IMR-90 (cell line): ENCODE results near the gene IP6K3. TPM values are rescaled to one million over a fixed set of nuclear protein-coding genes. Genes with fewer than 3 reads are reported as not detected.

Experiments
- ATAC-seq: fragments of 200-7000 bp; cut with Tn5 transposase; 2 replicates; pipeline ENCODE4 v1.9.1; 2020; ENCODE audit warnings: low read depth, mild to moderate bottlenecking, moderate library complexity
- BruUV-seq: library from RNA; stranded (reverse); fragments of 400-500 nt; replicated peaks from 2 replicates; lab custom pipeline; 2021; lab: Mats Ljungman, UMichigan
- CTCF ChIA-PET: fragments of 300-600 bp; formaldehyde crosslinking; extraction: SDS; loops from one replicate; lab custom pipeline; 2021; ENCODE audit warnings: antibody characterized with exemption; lab: Yijun Ruan, JAX
- POLR2A ChIA-PET: fragments of 300-600 bp; sonication (Branson Sonifier 250); formaldehyde crosslinking; loops from one replicate; lab custom pipeline; 2022; ENCODE audit warnings: antibody characterized with exemption; ENCODE audit not compliant: unreplicated experiment; lab: Charles Lee
- DNase-seq: peaks from one replicate; pipeline ENCODE4 v3.0.0; 2013
- H2AFZ ChIP-seq: replicated peaks from 2 replicates; pipeline ENCODE3; 2013; ENCODE audit warnings: low read length, mild to moderate bottlenecking; ENCODE audit not compliant: poor library complexity
- H2AK5ac ChIP-seq: 2 replicates; pipeline ENCODE4 v1.6.1; 2013; ENCODE audit warnings: low read depth, low read length, inconsistent platforms
- H2AK9ac ChIP-seq: replicated peaks from 2 replicates; pipeline ENCODE3; 2013; ENCODE audit warnings: mild to moderate bottlenecking, low read depth, low read length, moderate library complexity; ENCODE audit not compliant: poor library complexity
- H2BK120ac ChIP-seq: 2 replicates; pipeline ENCODE4 v1.6.1; 2013; ENCODE audit warnings: low read depth, low read length, inconsistent platforms
- H2BK15ac ChIP-seq: 3 replicates; pipeline ENCODE4 v1.6.1; 2013; ENCODE audit warnings: low read depth, low read length, inconsistent platforms
- H2BK20ac ChIP-seq: 2 replicates; pipeline ENCODE4 v1.6.1; 2013; ENCODE audit warnings: low read depth, mild to moderate bottlenecking, inconsistent platforms, low read length, moderate library complexity
- H2BK5ac ChIP-seq: 2 replicates; pipeline ENCODE4 v1.6.1; 2013; ENCODE audit warnings: mild to moderate bottlenecking, low read depth, low read length, inconsistent platforms; ENCODE audit not compliant: poor library complexity, severe bottlenecking
- H3K14ac ChIP-seq: replicated peaks from 2 replicates; pipeline ENCODE4 v1.6.1; 2013; ENCODE audit warnings: low read depth, low read length, inconsistent platforms
- H3K18ac ChIP-seq: 2 replicates; pipeline ENCODE4 v1.6.1; 2013; ENCODE audit warnings: low read depth, low read length, control low read depth
- H3K23ac ChIP-seq: 2 replicates; pipeline ENCODE4 v1.6.1; 2013; ENCODE audit warnings: low read depth, low read length, inconsistent platforms
- H3K27ac ChIP-seq: 2 replicates; pipeline ENCODE4 v1.5.1; 2013; ENCODE audit warnings: mild to moderate bottlenecking, control low read depth, low read length; ENCODE audit not compliant: insufficient read depth
- H3K27me3 ChIP-seq: 2 replicates; pipeline ENCODE4 v1.6.1; 2013; ENCODE audit warnings: low read length; ENCODE audit not compliant: control insufficient read depth, insufficient read depth
- H3K36me3 ChIP-seq: 2 replicates; pipeline ENCODE4 v1.6.1; 2013; ENCODE audit warnings: low read length, mixed read lengths; ENCODE audit not compliant: control insufficient read depth, insufficient read depth
- H3K4ac ChIP-seq: 2 replicates; pipeline ENCODE4 v1.6.1; 2013; ENCODE audit warnings: low read depth, low read length, inconsistent platforms
- H3K4me1 ChIP-seq: 2 replicates; pipeline ENCODE4 v1.6.1; 2013; ENCODE audit warnings: low read length, mixed read lengths; ENCODE audit not compliant: control insufficient read depth, insufficient read depth
- H3K4me2 ChIP-seq: 2 replicates; pipeline ENCODE4 v1.6.1; 2013; ENCODE audit warnings: low read depth, mild to moderate bottlenecking, control low read depth, low read length, moderate library complexity
- H3K4me3 ChIP-seq: 2 replicates; pipeline ENCODE4 v1.5.1; 2013; ENCODE audit warnings: low read depth, mild to moderate bottlenecking, control low read depth, low read length, moderate library complexity; ENCODE audit not compliant: insufficient read depth
- H3K56ac ChIP-seq: 2 replicates; pipeline ENCODE4 v1.6.1; 2013; ENCODE audit warnings: low read length, inconsistent platforms; ENCODE audit not compliant: insufficient read depth; ENCODE audit errors: extremely low read depth
- H3K79me1 ChIP-seq, 2 experiments: 2 replicates each; pipeline ENCODE4 v1.6.1; 2013; ENCODE audit warnings: low read length in 2 of 2, inconsistent platforms in 1 of 2, low read depth in 1 of 2
- H3K9ac ChIP-seq: 2 replicates; pipeline ENCODE4 v1.6.1; 2013; ENCODE audit warnings: low read depth, low read length, control low read depth
- H3K9me1 ChIP-seq: 2 replicates; pipeline ENCODE4 v1.6.1; 2013; ENCODE audit warnings: low read length, inconsistent platforms; ENCODE audit not compliant: insufficient read depth
- H3K9me3 ChIP-seq: 2 replicates; pipeline ENCODE4 v1.6.1; 2013; ENCODE audit warnings: low read length; ENCODE audit not compliant: control insufficient read depth, insufficient read depth
- H4K20me1 ChIP-seq: 2 replicates; pipeline ENCODE4 v1.6.1; 2013; ENCODE audit warnings: low read length, inconsistent platforms; ENCODE audit not compliant: insufficient read depth
- H4K5ac ChIP-seq: 2 replicates; pipeline ENCODE4 v1.6.1; 2013; ENCODE audit warnings: mild to moderate bottlenecking, low read depth, low read length, control low read depth
- H4K8ac ChIP-seq, 2 experiments: 2 replicates each; pipeline ENCODE4 v1.6.1; 2013; ENCODE audit warnings: low read depth in 2 of 2, low read length in 2 of 2, control low read depth in 1 of 2, inconsistent platforms in 1 of 2
- H4K91ac ChIP-seq: 2 replicates; pipeline ENCODE4 v1.6.1; 2013; ENCODE audit warnings: low read depth, low read length, inconsistent platforms; ENCODE audit not compliant: insufficient read depth
- MAFK ChIP-seq: IDR thresholded peaks from 2 replicates; pipeline ENCODE4 v1.6.1; 2012; ENCODE audit warnings: low read depth, low read length, improper control_type of control experiment
- WGBS, 2 experiments: methylation state at CpG; one replicate each; pipeline versions ENCODE4 v1.1.5 to v1.1.7; 2013; ENCODE audit warnings: missing lambda C conversion rate in 2 of 2; ENCODE audit not compliant: insufficient read length in 1 of 2; ENCODE audit errors: extremely low coverage in 2 of 2; 5-methylcytosine and 5-hydroxymethylcytosine counted together
- dilution Hi-C: fragments of 300-500 bp; cut with HindIII; formaldehyde crosslinking; loops from one replicate; pipeline ENCODE4 v1.14.3; 2018; ENCODE audit warnings: low sequenced_read_pairs; ENCODE audit not compliant: unreplicated experiment
- in situ Hi-C: fragments of 300-500 bp; cut with MboI; formaldehyde crosslinking; loops from 3 replicates; pipeline ENCODE4 v1.14.3; 2019; ENCODE audit warnings: low sequenced_read_pairs, inconsistent platforms, mixed read lengths
- intact Hi-C: fragments of 100-400 bp; cut with micrococcal nuclease; formaldehyde crosslinking; loops from 2 replicates; pipeline ENCODE4 v1.10.0; 2022
- polyA plus RNA-seq, 3 experiments: library from polyadenylated mRNA; depleted of rRNA; stranded (reverse); fragments of >200 nt; gene quantifications; 2 replicates each; pipeline ENCODE4 v1.2.3, GENCODE V29; 2012; ENCODE audit warnings: low replicate concordance in 1 of 3
- total RNA-seq: library from RNA; depleted of rRNA; stranded (reverse); fragments of >200 nt; gene quantifications from 2 replicates; pipeline ENCODE4 v1.2.3, GENCODE V29; 2012
- TF ChIP-seq, protein P1 (sequence below): fragments of 150-350 bp; IDR thresholded peaks from 2 replicates; pipeline ENCODE4 v1.6.1; 2017; ENCODE audit warnings: mild to moderate bottlenecking, antibody characterized with exemption, low read length, low read depth

Gene IP6K3
- total and polyA plus RNA-seq, 2 of the 4 experiments (the other 2 are of a cell fraction) = 0.18 to 0.51 TPM

DNA sequence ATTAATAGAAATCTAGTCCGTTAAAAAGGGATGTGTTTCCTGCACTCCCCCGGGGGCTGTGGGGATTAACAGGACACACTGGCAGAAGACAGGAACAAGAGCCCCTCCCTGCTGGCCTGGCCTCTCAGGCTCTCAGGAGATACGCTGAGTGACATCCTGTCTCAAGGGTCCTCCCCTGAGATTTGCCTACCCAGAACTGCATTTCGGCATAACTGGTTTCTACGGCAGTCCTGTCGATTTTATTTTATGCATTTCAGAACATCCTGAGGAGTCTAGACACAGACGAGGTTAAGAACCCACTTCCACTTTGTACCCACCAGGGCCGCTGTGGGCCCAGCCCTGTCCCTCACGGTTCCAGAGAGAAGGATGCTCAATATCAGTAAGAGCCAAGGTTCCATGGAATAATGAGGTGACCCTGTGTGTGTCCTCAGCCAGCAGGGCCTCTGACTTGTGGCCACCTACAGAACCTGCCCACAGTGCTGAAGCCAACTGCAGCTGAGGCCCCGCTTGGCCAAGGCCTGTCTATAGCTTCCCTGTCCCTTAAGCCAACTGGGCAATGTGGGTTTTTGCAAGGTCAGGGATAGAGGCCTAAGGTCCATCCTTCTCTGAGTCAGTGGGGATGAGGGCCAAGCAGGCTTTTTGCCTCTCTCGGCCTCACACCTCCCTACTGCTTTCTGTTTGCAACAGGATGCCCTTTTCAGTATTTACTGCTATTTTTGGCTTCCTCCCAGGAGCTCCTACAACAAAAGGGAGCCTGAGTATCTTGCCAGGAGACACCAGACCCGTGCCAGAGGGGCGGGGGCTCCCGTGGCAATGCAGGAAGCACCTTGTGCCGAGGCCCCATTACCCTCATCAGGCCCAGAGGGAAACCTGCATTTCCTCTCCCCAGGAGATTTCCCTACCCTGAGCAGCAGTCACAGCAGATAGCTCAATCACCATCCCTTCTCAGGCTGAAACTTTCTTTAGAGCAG lies 49.9 kb downstream of the IP6K3 start:
- dilution Hi-C loops = no loop called here
- Histone ChIP-seq H3K36me3 (peaks cover 16% of the 10 kb centered on the region), H4K91ac (peak overlapping the region; percentile 7; the same call in 1 of the 2 replicates), H3K14ac (no peak overlapping the region; the same call in 1 of the 2 replicates), H2BK5ac (peak overlapping the region; percentile 34), H3K4me3 (no peak overlapping the region), H2BK15ac (no peak overlapping the region), H2AK9ac (peak overlapping the region; percentile 84), H4K20me1 (peaks cover 8% of the 10 kb centered on the region; the same call in 1 of the 2 replicates), H3K4ac (0 out of 2 replicates have a peak overlapping the region, but pooled peaks have one; percentile 15), H3K27ac (peak overlapping the region; percentile 23; the same call in 1 of the 2 replicates), H3K9me3 (no peaks in the 10 kb centered on the region), H4K8ac (no peak overlapping the region), H2AFZ (no peak overlapping the region), H3K4me1 (peaks cover 20% of the 10 kb centered on the region), H3K56ac (no peak overlapping the region), H4K5ac (no peak overlapping the region), H3K79me1 (peaks cover 5 to 37% of the 10 kb centered on the region in 2 experiments; a peak in 2 of 4 replicates), H3K4me2 (peak overlapping the region; percentile 36; the same call in 1 of the 2 replicates), H3K27me3 (no peaks in the 10 kb centered on the region), H3K9ac (no peak overlapping the region), H3K23ac (peak overlapping the region; percentile 32; the same call in 1 of the 2 replicates), H2BK20ac (no peak overlapping the region), H3K18ac (no peak overlapping the region), H2AK5ac (peak overlapping the region; percentile 17; the same call in 1 of the 2 replicates), H2BK120ac (no peak overlapping the region), H3K9me1 (peaks cover 18% of the 10 kb centered on the region)
- DNase-seq (peak; percentile 61), ATAC-seq (peak; percentile 72)
- TF ChIP-seq MAFK = peak; percentile 38; the same call in 1 of the 2 replicates
- TF ChIP-seq, protein P1, sequence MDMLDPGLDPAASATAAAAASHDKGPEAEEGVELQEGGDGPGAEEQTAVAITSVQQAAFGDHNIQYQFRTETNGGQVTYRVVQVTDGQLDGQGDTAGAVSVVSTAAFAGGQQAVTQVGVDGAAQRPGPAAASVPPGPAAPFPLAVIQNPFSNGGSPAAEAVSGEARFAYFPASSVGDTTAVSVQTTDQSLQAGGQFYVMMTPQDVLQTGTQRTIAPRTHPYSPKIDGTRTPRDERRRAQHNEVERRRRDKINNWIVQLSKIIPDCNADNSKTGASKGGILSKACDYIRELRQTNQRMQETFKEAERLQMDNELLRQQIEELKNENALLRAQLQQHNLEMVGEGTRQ = no peak
- ChIA-PET CTCF (interaction anchor here (0.7 kb wide), 1 partner anchor 15 kb away, joined by 3 read pairs; the partner anchor contains the start of gene UQCC2), POLR2A (no interaction called here)
- WGBS, 2 experiments = 90% methylated on average over 7 of the region's 15 CpGs; no CpG with 5 or more reads in 1 of the 2 experiments
- intact Hi-C loops = no loop called here
- in situ Hi-C loops = no loop called here
- BruUV-seq = no TSS peak
